ENCODE results near the gene PALM2AKAP2. TPM values are rescaled to one million over a fixed set of nuclear protein-coding genes. Genes with fewer than 3 reads are reported as not detected.

PALM2AKAP2 gene
- total RNA-seq, 2 donors from 2014 or later: 0.05 to 0.30 TPM

- no peak overlapping the region for H3K27ac Mint-ChIP-seq
- peaks cover 1 to 4% of the 10 kb centered on the region in 2 donors for H3K9me3 Mint-ChIP-seq
- no peak overlapping the region for H3K4me3 Mint-ChIP-seq
- DNase-seq: no peak
- H3K27me3 Mint-ChIP-seq (ENCODE audit: low read depth): peaks cover 37% of the 10 kb centered on the region
- ATAC-seq (replicated peaks in 1 of 2): no peak
- H3K4me1 Mint-ChIP-seq (ENCODE audit: low read depth): no peaks in the 10 kb centered on the region
- H3K36me3 Mint-ChIP-seq (ENCODE audit: insufficient read depth in 2 of 2): no peaks in the 10 kb centered on the region
These were observed 20.4 kb upstream of the PALM2AKAP2 start for GRCh38 chr9:109759589-109759988.

- H3K27me3 Mint-ChIP-seq (ENCODE audit: low read depth): peaks cover 25% of the 10 kb centered on the region
- no peak for ATAC-seq (replicated peaks in 1 of 2)
These were observed 14.7 kb upstream of the PALM2AKAP2 start for GRCh38 chr9:109765278-109765677.

GRCh38 chr9:109765830-109766229, 14.2 kb upstream of the PALM2AKAP2 start:
- Mint-ChIP-seq H3K36me3 (ENCODE audit: insufficient read depth in 2 of 2) (no peaks in the 10 kb centered on the region), H3K9me3 (peaks cover 1 to 4% of the 10 kb centered on the region in 2 donors), H3K4me1 (ENCODE audit: low read depth) (no peaks in the 10 kb centered on the region), H3K4me3 (no peak overlapping the region), H3K27me3 (ENCODE audit: low read depth) (peaks cover 30% of the 10 kb centered on the region), H3K27ac (no peak overlapping the region)
- ATAC-seq (replicated peaks in 1 of 2) (no peak), DNase-seq (no peak)

More at GRCh38 chr9:109765278-109765677, 14.7 kb upstream of the PALM2AKAP2 start:
- H3K36me3 Mint-ChIP-seq (ENCODE audit: insufficient read depth in 2 of 2): no peaks in the 10 kb centered on the region
- H3K27ac Mint-ChIP-seq: no peak overlapping the region
- no peak overlapping the region for H3K4me3 Mint-ChIP-seq
- peaks cover 1 to 4% of the 10 kb centered on the region in 2 donors for H3K9me3 Mint-ChIP-seq
- H3K4me1 Mint-ChIP-seq (ENCODE audit: low read depth): no peaks in the 10 kb centered on the region
- no peak for DNase-seq

- H3K36me3 Mint-ChIP-seq (ENCODE audit: insufficient read depth in 2 of 2): no peaks in the 10 kb centered on the region
- no peak overlapping the region for H3K27ac Mint-ChIP-seq
- DNase-seq (no peak), ATAC-seq (replicated peaks in 1 of 2) (no peak)
- peaks cover 1 to 4% of the 10 kb centered on the region in 2 donors for H3K9me3 Mint-ChIP-seq
- no peaks in the 10 kb centered on the region for H3K4me1 Mint-ChIP-seq (ENCODE audit: low read depth)
- peaks cover 35% of the 10 kb centered on the region for H3K27me3 Mint-ChIP-seq (ENCODE audit: low read depth)
- no peak overlapping the region for H3K4me3 Mint-ChIP-seq
These were observed 13.6 kb upstream of the PALM2AKAP2 start for GRCh38 chr9:109766351-109766750.

GRCh38 chr9:109767404-109767803, 12.6 kb upstream of the PALM2AKAP2 start:
- no peak for DNase-seq
- Mint-ChIP-seq H3K36me3 (ENCODE audit: insufficient read depth in 2 of 2) (no peaks in the 10 kb centered on the region), H3K4me1 (ENCODE audit: low read depth) (no peaks in the 10 kb centered on the region), H3K27ac (no peak overlapping the region), H3K27me3 (ENCODE audit: low read depth) (peaks cover 39% of the 10 kb centered on the region), H3K4me3 (no peak overlapping the region), H3K9me3 (no peaks in the 10 kb centered on the region)
- ATAC-seq (replicated peaks in 1 of 2): no peak

- H3K4me3 Mint-ChIP-seq: no peak overlapping the region
- DNase-seq: no peak
- ATAC-seq (replicated peaks in 1 of 2): no peak
- peaks cover 41% of the 10 kb centered on the region for H3K27me3 Mint-ChIP-seq (ENCODE audit: low read depth)
- no peaks in the 10 kb centered on the region for H3K36me3 Mint-ChIP-seq (ENCODE audit: insufficient read depth in 2 of 2)
- H3K4me1 Mint-ChIP-seq (ENCODE audit: low read depth): no peaks in the 10 kb centered on the region
- H3K27ac Mint-ChIP-seq: no peak overlapping the region
- no peaks in the 10 kb centered on the region for H3K9me3 Mint-ChIP-seq
These were observed 12.2 kb upstream of the PALM2AKAP2 start for GRCh38 chr9:109767814-109768213.

GRCh38 chr9:109769250-109769649, 10.7 kb upstream of the PALM2AKAP2 start:
- Mint-ChIP-seq H3K36me3 (ENCODE audit: insufficient read depth in 2 of 2) (no peaks in the 10 kb centered on the region), H3K27ac (no peak overlapping the region)

GRCh38 chr9:109770101-109770500, 9.9 kb upstream of the PALM2AKAP2 start:
- no peaks in the 10 kb centered on the region for H3K4me1 Mint-ChIP-seq (ENCODE audit: low read depth)
- H3K36me3 Mint-ChIP-seq (ENCODE audit: insufficient read depth in 2 of 2): no peaks in the 10 kb centered on the region
- peaks cover 31% of the 10 kb centered on the region for H3K27me3 Mint-ChIP-seq (ENCODE audit: low read depth)
- no peak overlapping the region for H3K4me3 Mint-ChIP-seq
- DNase-seq (no peak), ATAC-seq (replicated peaks in 1 of 2) (no peak)
- no peak overlapping the region for H3K27ac Mint-ChIP-seq
- peaks cover 0 to 2% of the 10 kb centered on the region in 2 donors for H3K9me3 Mint-ChIP-seq

More at GRCh38 chr9:109769250-109769649, 10.7 kb upstream of the PALM2AKAP2 start:
- no peak for ATAC-seq (replicated peaks in 1 of 2)
- Mint-ChIP-seq H3K4me1 (ENCODE audit: low read depth) (no peaks in the 10 kb centered on the region), H3K4me3 (no peak overlapping the region), H3K9me3 (no peaks in the 10 kb centered on the region), H3K27me3 (ENCODE audit: low read depth) (peaks cover 36% of the 10 kb centered on the region)
- DNase-seq: no peak

- no peak overlapping the region for H3K4me3 Mint-ChIP-seq
- DNase-seq: no peak
- H3K36me3 Mint-ChIP-seq (ENCODE audit: insufficient read depth in 2 of 2): no peaks in the 10 kb centered on the region
- no peak for ATAC-seq (replicated peaks in 1 of 2)
- H3K27ac Mint-ChIP-seq: no peak overlapping the region
- H3K4me1 Mint-ChIP-seq (ENCODE audit: low read depth): no peaks in the 10 kb centered on the region
- peaks cover 0 to 2% of the 10 kb centered on the region in 2 donors for H3K9me3 Mint-ChIP-seq
- H3K27me3 Mint-ChIP-seq (ENCODE audit: low read depth): peaks cover 31% of the 10 kb centered on the region
These were observed 8.9 kb upstream of the PALM2AKAP2 start for GRCh38 chr9:109771087-109771486.

- DNase-seq (no peak), ATAC-seq (replicated peaks in 1 of 2) (no peak)
- Mint-ChIP-seq H3K9me3 (peaks cover 0 to 2% of the 10 kb centered on the region in 2 donors), H3K36me3 (ENCODE audit: insufficient read depth in 2 of 2) (no peaks in the 10 kb centered on the region), H3K4me3 (no peak overlapping the region), H3K4me1 (ENCODE audit: low read depth) (no peaks in the 10 kb centered on the region), H3K27me3 (ENCODE audit: low read depth) (peaks cover 33% of the 10 kb centered on the region), H3K27ac (no peak overlapping the region)
These were observed 8.0 kb upstream of the PALM2AKAP2 start for GRCh38 chr9:109771796-109772531.

- Mint-ChIP-seq H3K4me1 (ENCODE audit: low read depth) (no peaks in the 10 kb centered on the region), H3K9me3 (peaks cover 0 to 2% of the 10 kb centered on the region in 2 donors), H3K27ac (no peak overlapping the region), H3K4me3 (no peak overlapping the region), H3K27me3 (ENCODE audit: low read depth) (peaks cover 41% of the 10 kb centered on the region), H3K36me3 (ENCODE audit: insufficient read depth in 2 of 2) (no peaks in the 10 kb centered on the region)
- ATAC-seq (replicated peaks in 1 of 2) (no peak), DNase-seq (no peak)
These were observed 4.5 kb upstream of the PALM2AKAP2 start for GRCh38 chr9:109775516-109775915.

GRCh38 chr9:109776391-109776790, 3.6 kb upstream of the PALM2AKAP2 start:
- ATAC-seq (replicated peaks in 1 of 2) (no peak), DNase-seq (no peak)
- H3K27ac Mint-ChIP-seq: no peak overlapping the region
- no peak overlapping the region for H3K4me3 Mint-ChIP-seq
- no peaks in the 10 kb centered on the region for H3K36me3 Mint-ChIP-seq (ENCODE audit: insufficient read depth in 2 of 2)
- H3K4me1 Mint-ChIP-seq (ENCODE audit: low read depth): no peaks in the 10 kb centered on the region
- peaks cover 41% of the 10 kb centered on the region for H3K27me3 Mint-ChIP-seq (ENCODE audit: low read depth)
- H3K9me3 Mint-ChIP-seq: peaks cover 0 to 2% of the 10 kb centered on the region in 2 donors

GRCh38 chr9:109780453-109781033, 545 bp downstream of the PALM2AKAP2 start:
- no peak overlapping the region for H3K27ac Mint-ChIP-seq
- H3K9me3 Mint-ChIP-seq: no peaks in the 10 kb centered on the region
- no peaks in the 10 kb centered on the region for H3K36me3 Mint-ChIP-seq (ENCODE audit: insufficient read depth in 2 of 2)
- H3K4me1 Mint-ChIP-seq (ENCODE audit: low read depth): no peaks in the 10 kb centered on the region
- no peak for DNase-seq
- H3K4me3 Mint-ChIP-seq: peak overlapping the region; percentile 35 to 36
- H3K27me3 Mint-ChIP-seq (ENCODE audit: low read depth): peaks cover 57% of the 10 kb centered on the region
- no peak for ATAC-seq (replicated peaks in 1 of 2)

Data from activated T-cell treated with anti-CD3 and anti-CD28 coated beads, Interleukin-2, amount 50 U/mL, for 72 hours (primary cell).